HG02678 (cell line): Measurements from ENCODE around the gene UGT2B7.
A peak's percentile ranks its signal among the peaks of the same experiment; 100 is the strongest.
"Not testable (repeated sequence)": the region's sequence is repeated elsewhere in the genome, so short reads cannot be mapped to it uniquely, and the experiment has no call there.

Experiments
- ATAC-seq: cut with Tn5 transposase; IDR thresholded peaks from one replicate; pipeline ENCODE4 v1.9.1; 2021; ENCODE audit warnings: mild to moderate bottlenecking, moderate library complexity; ENCODE audit not compliant: unreplicated experiment

UGT2B7 gene

GRCh38 chr4:69096111-69096656 lies at the start of gene UGT2B7:
UGT2B7 (plus strand) TSS chr4:69096474; CDS start chr4:69096521, 47 bp downstream.
- ATAC-seq, result no peak

- ATAC-seq, result no peak
Observed at GRCh38 chr4:69049860-69050259, 46.4 kb upstream of the UGT2B7 start.

- not testable (repeated sequence) for ATAC-seq
Observed at GRCh38 chr4:69050853-69051575, 45.3 kb upstream of the UGT2B7 start.

- no peak for ATAC-seq
Observed at GRCh38 chr4:69051576-69051943, 44.7 kb upstream of the UGT2B7 start.

- not testable (repeated sequence) for ATAC-seq
Observed at GRCh38 chr4:69053309-69053885, 42.9 kb upstream of the UGT2B7 start.

- not testable (repeated sequence) for ATAC-seq
Observed at GRCh38 chr4:69054033-69054432, 42.2 kb upstream of the UGT2B7 start.

GRCh38 chr4:69054578-69055200 lies 41.6 kb upstream of the UGT2B7 start:
- ATAC-seq, result peak; percentile 30

- ATAC-seq, result no peak
Observed at GRCh38 chr4:69056150-69056549, 40.1 kb upstream of the UGT2B7 start.

GRCh38 chr4:69056921-69057550 lies 39.2 kb upstream of the UGT2B7 start:
- no peak for ATAC-seq

GRCh38 chr4:69057620-69058409 lies 38.5 kb upstream of the UGT2B7 start:
- ATAC-seq, result peak; percentile 83

- ATAC-seq, result no peak
Observed at GRCh38 chr4:69058410-69059059, 37.7 kb upstream of the UGT2B7 start.

- no peak for ATAC-seq
Observed at GRCh38 chr4:69060651-69061308, 35.5 kb upstream of the UGT2B7 start.

- ATAC-seq, result no peak
Observed at GRCh38 chr4:69064391-69064790, 31.9 kb upstream of the UGT2B7 start.

- ATAC-seq, result no peak
Observed at GRCh38 chr4:69066945-69067344, 29.3 kb upstream of the UGT2B7 start.

GRCh38 chr4:69069085-69069484 lies 27.2 kb upstream of the UGT2B7 start:
- ATAC-seq, result no peak

GRCh38 chr4:69070590-69070989 lies 25.7 kb upstream of the UGT2B7 start:
- ATAC-seq, result no peak

- ATAC-seq, result no peak
Observed at GRCh38 chr4:69071286-69071685, 25.0 kb upstream of the UGT2B7 start.

GRCh38 chr4:69073375-69073774 lies 22.9 kb upstream of the UGT2B7 start:
- ATAC-seq, result no peak

GRCh38 chr4:69075061-69075792 lies 21.0 kb upstream of the UGT2B7 start:
- ATAC-seq, result no peak
